Measurements from ENCODE around the gene GADL1. TPM values are rescaled to one million over a fixed set of nuclear protein-coding genes. Genes with fewer than 3 reads are reported as not detected.
A peak's percentile ranks its signal among the peaks of the same experiment; 100 is the strongest.

The GADL1 gene
- total RNA-seq, 2 donors from 2014 or later, result not detected

DNA sequence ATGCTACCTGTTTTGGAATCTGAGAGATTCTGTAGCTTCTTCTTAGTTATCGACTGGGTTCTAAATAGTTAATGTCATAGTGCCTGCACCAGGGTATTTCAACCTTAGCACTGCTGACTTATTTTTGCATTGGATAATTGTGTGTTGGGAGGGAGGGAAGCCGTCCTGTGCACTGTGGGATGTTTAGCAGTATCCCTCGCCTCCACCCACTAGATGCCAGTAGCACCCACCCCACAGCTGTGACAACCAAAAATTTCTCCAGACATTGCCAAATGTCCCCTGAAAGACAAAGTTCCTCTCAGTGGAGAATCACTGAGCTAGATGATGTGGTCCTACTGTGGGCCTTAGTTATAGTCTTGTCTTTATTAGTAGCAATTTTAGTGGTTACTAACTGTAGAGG is 199.8 kb downstream of the GADL1 start:
- DNase-seq, result no peak
- H3K27me3 ChIP-seq, result no peaks in the 10 kb centered on the region
- TF ChIP-seq, protein P1, sequence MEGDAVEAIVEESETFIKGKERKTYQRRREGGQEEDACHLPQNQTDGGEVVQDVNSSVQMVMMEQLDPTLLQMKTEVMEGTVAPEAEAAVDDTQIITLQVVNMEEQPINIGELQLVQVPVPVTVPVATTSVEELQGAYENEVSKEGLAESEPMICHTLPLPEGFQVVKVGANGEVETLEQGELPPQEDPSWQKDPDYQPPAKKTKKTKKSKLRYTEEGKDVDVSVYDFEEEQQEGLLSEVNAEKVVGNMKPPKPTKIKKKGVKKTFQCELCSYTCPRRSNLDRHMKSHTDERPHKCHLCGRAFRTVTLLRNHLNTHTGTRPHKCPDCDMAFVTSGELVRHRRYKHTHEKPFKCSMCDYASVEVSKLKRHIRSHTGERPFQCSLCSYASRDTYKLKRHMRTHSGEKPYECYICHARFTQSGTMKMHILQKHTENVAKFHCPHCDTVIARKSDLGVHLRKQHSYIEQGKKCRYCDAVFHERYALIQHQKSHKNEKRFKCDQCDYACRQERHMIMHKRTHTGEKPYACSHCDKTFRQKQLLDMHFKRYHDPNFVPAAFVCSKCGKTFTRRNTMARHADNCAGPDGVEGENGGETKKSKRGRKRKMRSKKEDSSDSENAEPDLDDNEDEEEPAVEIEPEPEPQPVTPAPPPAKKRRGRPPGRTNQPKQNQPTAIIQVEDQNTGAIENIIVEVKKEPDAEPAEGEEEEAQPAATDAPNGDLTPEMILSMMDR (IDR thresholded peaks at IDR 0.05), result no peak
- H3K36me3 ChIP-seq, result no peaks in the 10 kb centered on the region
- intact Hi-C loops (cut with DNase I), result loop anchor here (5.0 to 10.0 kb wide), 3 partner anchors 372 to 652 kb away; no protein-coding TSS in a partner anchor
- no peak overlapping the region for H3K27ac ChIP-seq
- no peaks in the 10 kb centered on the region for H3K9me3 ChIP-seq
- no peak overlapping the region for H3K4me3 ChIP-seq
- H3K4me1 ChIP-seq, result no peaks in the 10 kb centered on the region
- H3K9ac ChIP-seq (ENCODE audit: low read depth in 2 of 2, low read length in 2 of 2), result no peak overlapping the region

- Histone ChIP-seq H3K4me3 (no peak overlapping the region), H3K4me1 (no peaks in the 10 kb centered on the region), H3K27me3 (no peaks in the 10 kb centered on the region), H3K9ac (ENCODE audit: low read depth in 2 of 2, low read length in 2 of 2) (no peak overlapping the region), H3K27ac (no peak overlapping the region), H3K9me3 (no peaks in the 10 kb centered on the region), H3K36me3 (no peaks in the 10 kb centered on the region)
- TF ChIP-seq, protein P1 (IDR thresholded peaks at IDR 0.05), result no peak
- no peak for DNase-seq
- intact Hi-C loops (cut with DNase I), result loop anchor here (5.0 to 10.0 kb wide), 3 partner anchors 372 to 652 kb away; no protein-coding TSS in a partner anchor
Measured at GRCh38 chr3:30694148-30694547, 200.3 kb downstream of the GADL1 start.

DNA sequence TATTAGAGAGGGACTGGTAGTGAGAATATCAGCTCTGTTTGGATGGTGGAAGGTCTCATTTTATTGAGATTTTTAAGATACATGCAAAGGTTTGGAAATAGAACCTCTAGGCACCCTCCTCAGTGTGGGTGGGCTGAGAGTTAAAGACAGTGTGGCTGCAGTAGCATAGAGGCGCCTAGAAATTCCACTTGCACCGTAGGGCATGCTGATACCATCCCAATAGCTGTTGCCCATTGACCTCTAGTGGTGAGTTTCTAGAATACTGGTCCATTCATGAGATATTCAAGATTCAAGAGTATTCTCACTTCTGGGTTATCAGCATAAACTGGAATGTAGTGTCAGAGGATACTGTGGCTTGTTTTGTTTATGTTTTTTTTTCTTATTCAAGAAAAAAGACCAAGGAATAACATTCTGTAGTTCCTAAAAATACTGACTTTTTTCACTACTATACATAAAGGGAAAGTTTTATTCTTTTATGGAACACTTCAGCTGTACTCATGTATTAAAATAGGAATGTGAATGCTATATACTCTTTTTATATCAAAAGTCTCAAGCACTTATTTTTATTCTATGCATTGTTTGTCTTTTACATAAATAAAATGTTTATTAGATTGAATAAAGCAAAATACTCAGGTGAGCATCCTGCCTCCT is 200.9 kb downstream of the GADL1 start:
- DNase-seq, result peak; percentile 47
- Histone ChIP-seq H3K36me3 (no peaks in the 10 kb centered on the region), H3K27me3 (no peaks in the 10 kb centered on the region), H3K9me3 (no peaks in the 10 kb centered on the region), H3K27ac (no peak overlapping the region), H3K4me3 (no peak overlapping the region), H3K4me1 (peaks cover 4% of the 10 kb centered on the region), H3K9ac (ENCODE audit: low read depth in 2 of 2, low read length in 2 of 2) (no peak overlapping the region)
- intact Hi-C loops (cut with DNase I), result loop anchor here (5.0 to 10.0 kb wide), 3 partner anchors 371 to 651 kb away; no protein-coding TSS in a partner anchor
- TF ChIP-seq, protein P1 (IDR thresholded peaks at IDR 0.05), result peak; percentile 67

DNA sequence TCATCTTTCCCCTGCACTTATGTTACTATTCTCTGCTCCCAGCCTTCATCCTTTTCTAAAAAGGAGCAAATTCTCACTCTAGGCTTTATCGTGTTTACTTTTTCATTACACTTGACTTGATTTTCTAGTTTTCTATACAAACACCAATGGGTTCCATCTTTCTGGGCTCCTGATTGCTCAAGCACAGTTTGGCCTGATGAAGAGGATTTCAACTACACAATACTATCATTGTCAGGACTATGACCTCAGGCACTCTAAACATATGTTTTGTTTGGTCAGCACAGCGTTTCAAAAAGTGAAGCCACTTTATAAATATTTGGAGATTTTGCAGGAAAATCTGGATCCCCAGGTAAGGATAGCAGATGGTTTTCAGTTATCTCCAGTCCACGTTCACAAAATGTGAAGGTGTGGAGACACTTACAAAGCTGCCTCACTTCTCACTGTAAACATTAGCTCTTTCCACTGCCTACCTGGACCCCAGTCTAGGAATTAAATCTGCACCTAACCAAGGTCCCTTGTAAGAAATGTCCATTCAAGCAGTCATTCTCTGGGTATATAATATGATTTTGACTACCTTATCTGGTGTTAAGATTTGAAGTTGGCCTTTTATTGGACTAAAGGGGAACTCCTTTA is 201.8 kb downstream of the GADL1 start:
- no peak overlapping the region for H3K27ac ChIP-seq
- H3K4me1 ChIP-seq, result peaks cover 8% of the 10 kb centered on the region
- intact Hi-C loops (cut with DNase I), result loop anchor here (5.0 to 10.0 kb wide), 3 partner anchors 370 to 650 kb away; no protein-coding TSS in a partner anchor

DNA sequence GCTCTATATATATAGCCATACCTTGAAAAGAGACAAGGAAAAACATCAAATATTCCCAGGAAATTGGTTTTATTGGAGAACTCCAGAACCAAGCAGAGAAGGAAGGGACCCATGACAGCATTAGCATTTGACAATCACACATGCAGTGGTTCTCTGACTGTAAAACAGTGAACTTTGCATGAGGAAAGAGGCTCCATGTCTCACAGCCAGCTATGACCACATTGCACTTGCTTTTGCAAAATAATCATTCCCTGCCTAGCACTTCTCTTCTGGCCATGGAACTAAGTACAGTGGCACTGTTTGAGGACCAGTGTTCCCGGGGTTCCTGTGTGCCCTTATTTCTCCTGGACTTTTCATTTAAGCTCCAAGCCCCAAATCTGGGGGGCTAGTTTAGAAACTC is 202.5 kb downstream of the GADL1 start:
- no peak for DNase-seq
- no peaks in the 10 kb centered on the region for H3K27me3 ChIP-seq
- TF ChIP-seq, protein P1 (IDR thresholded peaks at IDR 0.05), result no peak
- intact Hi-C loops (cut with DNase I), result loop anchor here (5.0 to 10.0 kb wide), 3 partner anchors 370 to 650 kb away; no protein-coding TSS in a partner anchor
- no peak overlapping the region for H3K27ac ChIP-seq
- peaks cover 8% of the 10 kb centered on the region for H3K4me1 ChIP-seq
- H3K9ac ChIP-seq (ENCODE audit: low read depth in 2 of 2, low read length in 2 of 2), result no peak overlapping the region
- no peak overlapping the region for H3K4me3 ChIP-seq
- H3K36me3 ChIP-seq, result no peaks in the 10 kb centered on the region
- H3K9me3 ChIP-seq, result no peaks in the 10 kb centered on the region

More for the DNA sequence above, 201.8 kb downstream of the GADL1 start:
- no peak overlapping the region for H3K4me3 ChIP-seq
- no peaks in the 10 kb centered on the region for H3K9me3 ChIP-seq
- no peak overlapping the region for H3K9ac ChIP-seq (ENCODE audit: low read depth in 2 of 2, low read length in 2 of 2)
- no peaks in the 10 kb centered on the region for H3K27me3 ChIP-seq
- H3K36me3 ChIP-seq, result no peaks in the 10 kb centered on the region
- DNase-seq, result no peak
- TF ChIP-seq, protein P1 (IDR thresholded peaks at IDR 0.05), result no peak
